DMS79 (cell line): ENCODE results near the gene CLK4.

ENCODE experiments used
- DNase-seq: peaks from one replicate; lab custom pipeline; 2025; lab: John Stamatoyannopoulos, UW

The CLK4 gene

GRCh38 chr5:178637356-178638074 is 10.7 kb upstream of the CLK4 start:
- DNase-seq, result no peak

- no peak for DNase-seq
Observed at GRCh38 chr5:178632285-178632684, 5.4 kb upstream of the CLK4 start.

GRCh38 chr5:178630951-178631350 is 4.1 kb upstream of the CLK4 start:
- DNase-seq, result no peak

GRCh38 chr5:178630475-178630930 is 3.7 kb upstream of the CLK4 start:
- DNase-seq, result no peak

GRCh38 chr5:178627259-178627598 is 379 bp upstream of the CLK4 start:
- DNase-seq, result no peak

- no peak for DNase-seq
Observed at GRCh38 chr5:178625679-178626483, 969 bp downstream of the CLK4 start.

GRCh38 chr5:178624631-178625546 is 2.0 kb downstream of the CLK4 start:
- DNase-seq, result no peak

- no peak for DNase-seq
Observed at GRCh38 chr5:178622679-178623247, 4.1 kb downstream of the CLK4 start.

- DNase-seq, result no peak
Observed at GRCh38 chr5:178619390-178619789, 7.5 kb downstream of the CLK4 start.

GRCh38 chr5:178612299-178612698 is 14.6 kb downstream of the CLK4 start:
- DNase-seq, result no peak

GRCh38 chr5:178606269-178606668 is 20.6 kb downstream of the CLK4 start:
- no peak for DNase-seq

GRCh38 chr5:178605788-178606187 is 21.1 kb downstream of the CLK4 start:
- DNase-seq, result no peak

- no peak for DNase-seq
Observed at GRCh38 chr5:178602752-178603151, 24.1 kb downstream of the CLK4 start.

- no peak for DNase-seq
Observed at GRCh38 chr5:178595750-178596149, 31.1 kb downstream of the CLK4 start.

GRCh38 chr5:178595150-178595549 is 31.7 kb downstream of the CLK4 start:
- DNase-seq, result no peak

- no peak for DNase-seq
Observed at GRCh38 chr5:178590924-178591423, 35.9 kb downstream of the CLK4 start.

- no peak for DNase-seq
Observed at GRCh38 chr5:178590141-178590923, 36.5 kb downstream of the CLK4 start, which contains the start of gene COL23A1. Gene COL23A1, minus strand, starts transcription at chr5:178590393.

- DNase-seq, result no peak
Observed at GRCh38 chr5:178589180-178590140, 37.4 kb downstream of the CLK4 start.

GRCh38 chr5:178588769-178589168 is 38.1 kb downstream of the CLK4 start:
- DNase-seq, result no peak
